GM04503 (cell line): ENCODE data around the gene MESP1.
"Not testable (repeated sequence)": the region's sequence is repeated elsewhere in the genome, so short reads cannot be mapped to it uniquely, and the experiment has no call there.

Experiments
- DNase-seq: peaks from one replicate; pipeline ENCODE4 v3.0.0-alpha.2; 2012; ENCODE audit warnings: low read depth

The MESP1 gene, protein sequence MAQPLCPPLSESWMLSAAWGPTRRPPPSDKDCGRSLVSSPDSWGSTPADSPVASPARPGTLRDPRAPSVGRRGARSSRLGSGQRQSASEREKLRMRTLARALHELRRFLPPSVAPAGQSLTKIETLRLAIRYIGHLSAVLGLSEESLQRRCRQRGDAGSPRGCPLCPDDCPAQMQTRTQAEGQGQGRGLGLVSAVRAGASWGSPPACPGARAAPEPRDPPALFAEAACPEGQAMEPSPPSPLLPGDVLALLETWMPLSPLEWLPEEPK

GRCh38 chr15:89750560-89751542 is at the start of gene MESP1:
Gene MESP1 (minus strand): TSS chr15:89751249. CDS start chr15:89751231, 18 bp downstream.
- DNase-seq: no peak

GRCh38 chr15:89799918-89800498 is 49.0 kb upstream of the MESP1 start:
- no peak for DNase-seq

GRCh38 chr15:89799011-89799911 is 48.2 kb upstream of the MESP1 start:
- DNase-seq: no peak

DNA sequence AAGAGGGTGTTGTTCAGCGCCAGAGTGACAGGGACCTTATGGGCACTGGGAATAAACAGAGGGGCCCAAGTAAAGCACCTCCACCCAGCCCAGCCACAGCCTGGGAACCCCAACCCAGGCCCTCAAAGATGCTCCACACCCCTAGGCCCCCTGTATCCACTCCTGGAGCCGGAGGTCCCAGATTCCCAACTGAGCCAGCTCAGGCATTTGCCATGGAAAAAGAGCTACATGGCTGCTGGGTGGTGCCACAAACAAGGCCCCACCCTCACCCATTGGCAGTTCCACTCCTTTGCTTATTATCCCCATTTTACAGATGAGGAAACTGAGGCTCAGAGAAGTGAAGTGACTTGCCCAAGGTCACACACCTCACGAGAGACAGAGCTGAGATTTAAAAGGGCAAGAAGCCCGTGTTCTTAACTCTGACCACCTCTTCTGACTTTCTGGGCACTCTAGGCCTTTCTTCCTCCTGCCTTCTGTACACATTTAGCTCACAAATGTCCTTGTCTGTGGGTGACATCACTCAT is 46.7 kb upstream of the MESP1 start:
- DNase-seq: no peak

- no peak for DNase-seq
These were observed 44.9 kb upstream of the MESP1 start for GRCh38 chr15:89795996-89796395.

GRCh38 chr15:89794627-89795241 is 43.7 kb upstream of the MESP1 start:
- no peak for DNase-seq

- no peak for DNase-seq
These were observed 41.2 kb upstream of the MESP1 start for GRCh38 chr15:89792106-89792805.

DNA sequence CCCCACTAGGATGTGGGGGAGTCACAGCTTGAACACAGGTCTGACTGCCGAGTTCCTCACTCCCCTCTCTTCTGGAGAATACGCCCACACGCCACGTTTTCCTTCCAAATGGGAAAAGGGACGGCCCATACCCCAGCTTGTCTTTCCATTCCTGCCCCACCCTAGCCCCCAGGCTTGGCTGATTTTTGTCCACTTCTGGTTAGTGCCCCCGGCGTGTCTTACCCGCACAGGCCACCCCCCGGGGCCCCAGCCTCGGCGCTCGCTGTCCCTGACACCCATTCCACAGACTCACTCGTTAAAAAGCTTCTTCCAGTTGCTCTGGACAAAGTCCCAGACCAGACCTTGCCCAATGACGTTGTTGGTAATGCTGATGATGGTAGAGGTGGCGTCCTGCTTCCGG is 39.6 kb upstream of the MESP1 start:
- DNase-seq: no peak

GRCh38 chr15:89790206-89790605 is 39.2 kb upstream of the MESP1 start:
- no peak for DNase-seq

DNA sequence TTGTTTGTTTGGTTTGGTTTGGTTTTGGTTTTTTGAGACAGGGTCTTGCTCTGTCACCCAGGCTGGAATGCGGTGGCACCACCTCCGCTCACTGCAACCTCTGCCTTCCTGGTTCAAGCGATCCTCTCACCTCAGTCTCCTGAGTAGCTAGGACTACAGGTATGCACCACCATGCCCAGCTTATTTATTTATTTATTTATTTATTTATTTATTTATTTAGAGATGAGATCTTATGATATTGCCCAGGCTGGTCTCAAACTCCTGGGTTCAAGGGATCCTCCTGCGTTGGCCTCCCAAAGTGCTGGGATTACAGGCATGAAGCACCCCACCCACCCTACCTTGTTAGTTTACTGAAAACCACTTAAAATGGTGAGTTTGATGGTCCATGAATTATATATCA is 37.5 kb upstream of the MESP1 start:
- not testable (repeated sequence) for DNase-seq

GRCh38 chr15:89787944-89788343 is 36.9 kb upstream of the MESP1 start:
- no peak for DNase-seq

GRCh38 chr15:89785774-89786140 is 34.7 kb upstream of the MESP1 start:
- DNase-seq: no peak

GRCh38 chr15:89785064-89785773 is 34.2 kb upstream of the MESP1 start:
- no peak for DNase-seq

GRCh38 chr15:89784686-89784960 is 33.6 kb upstream of the MESP1 start:
- DNase-seq: no peak

GRCh38 chr15:89783861-89784685 is 33.0 kb upstream of the MESP1 start:
- no peak for DNase-seq

GRCh38 chr15:89783111-89783860 is 32.2 kb upstream of the MESP1 start:
- DNase-seq: peak; percentile 42

DNA sequence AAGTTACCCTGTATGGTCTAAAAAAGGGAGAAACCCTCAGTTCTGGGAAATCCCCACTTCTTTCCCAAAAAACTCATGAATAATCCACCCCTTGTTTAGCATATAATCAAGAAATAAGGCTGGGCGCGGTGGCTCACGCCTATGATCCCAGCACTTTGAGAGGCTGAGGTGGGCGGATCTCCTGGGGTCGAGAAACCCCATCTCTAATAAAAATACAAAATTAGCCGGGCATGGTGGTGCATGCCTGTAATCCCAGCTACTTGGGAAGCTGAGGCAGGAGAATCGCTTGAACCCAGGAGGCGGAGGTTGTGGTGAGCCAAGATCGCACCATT is 31.5 kb upstream of the MESP1 start:
- DNase-seq: not testable (repeated sequence)

GRCh38 chr15:89781891-89782618 is 31.0 kb upstream of the MESP1 start:
- no peak for DNase-seq
